Placental epithelial cell (primary cell): ENCODE measurements around the gene RYR3. TPM values are rescaled to one million over a fixed set of nuclear protein-coding genes. Genes with fewer than 3 reads are reported as not detected.

Experiments
- small RNA-seq: library from RNA; depleted of rRNA; stranded (forward); fragments of <200 nt; gene quantifications from one replicate; pipeline ENCODE3, GENCODE V24; 2012
- total RNA-seq: library from RNA; depleted of rRNA; stranded (reverse); fragments of >200 nt; gene quantifications from 2 replicates; pipeline ENCODE4 v1.2.3, GENCODE V29; 2012

Gene RYR3
- 0.98 and 2.4 TPM in 2 replicates for total RNA-seq

GRCh38 chr15:33310481-33311311 lies at the start of gene RYR3:
RYR3 (plus strand) TSS chr15:33310967; CDS start chr15:33311046, 79 bp downstream.

Small RNA genes lying within 50 kb of the gene (small RNA-seq; reads per million reads assigned to genes)
- gene RF00019, result not detected

Other genes starting within 250 kb of the RYR3 start
- gene FMN1, start 116.3 kb upstream of the RYR3 start, total RNA-seq, result 2.7 and 4.2 TPM in 2 replicates